Measurements from ENCODE around the gene SMYD3.

- TF ChIP-seq CHD1 (IDR thresholded peaks at IDR 0.05; ENCODE audit: low read depth, low read length) = no peak
- TF ChIP-seq TAF1 (IDR thresholded peaks at IDR 0.05; ENCODE audit: borderline replicate concordance, low read depth, low read length) = no peak
- no peak for TF ChIP-seq FOXM1 (IDR thresholded peaks at IDR 0.05; ENCODE audit: low read depth, low read length)
- no peak for TF ChIP-seq BHLHE40 (IDR thresholded peaks at IDR 0.05; ENCODE audit: borderline replicate concordance in 1 of 2, low read depth in 2 of 2, low read length in 1 of 2)
- TF ChIP-seq, protein P1, sequence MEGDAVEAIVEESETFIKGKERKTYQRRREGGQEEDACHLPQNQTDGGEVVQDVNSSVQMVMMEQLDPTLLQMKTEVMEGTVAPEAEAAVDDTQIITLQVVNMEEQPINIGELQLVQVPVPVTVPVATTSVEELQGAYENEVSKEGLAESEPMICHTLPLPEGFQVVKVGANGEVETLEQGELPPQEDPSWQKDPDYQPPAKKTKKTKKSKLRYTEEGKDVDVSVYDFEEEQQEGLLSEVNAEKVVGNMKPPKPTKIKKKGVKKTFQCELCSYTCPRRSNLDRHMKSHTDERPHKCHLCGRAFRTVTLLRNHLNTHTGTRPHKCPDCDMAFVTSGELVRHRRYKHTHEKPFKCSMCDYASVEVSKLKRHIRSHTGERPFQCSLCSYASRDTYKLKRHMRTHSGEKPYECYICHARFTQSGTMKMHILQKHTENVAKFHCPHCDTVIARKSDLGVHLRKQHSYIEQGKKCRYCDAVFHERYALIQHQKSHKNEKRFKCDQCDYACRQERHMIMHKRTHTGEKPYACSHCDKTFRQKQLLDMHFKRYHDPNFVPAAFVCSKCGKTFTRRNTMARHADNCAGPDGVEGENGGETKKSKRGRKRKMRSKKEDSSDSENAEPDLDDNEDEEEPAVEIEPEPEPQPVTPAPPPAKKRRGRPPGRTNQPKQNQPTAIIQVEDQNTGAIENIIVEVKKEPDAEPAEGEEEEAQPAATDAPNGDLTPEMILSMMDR (IDR thresholded peaks at IDR 0.05 in 2 of 3, conservative IDR thresholded peaks at IDR 0.05 in 1 of 3; ENCODE audit: control insufficient read depth in 2 of 3, extremely low read depth in 1 of 3, insufficient read depth in 1 of 3, low read depth in 3 of 3, low read length in 3 of 3) = no peak
- no peak for TF ChIP-seq FOXK2 (IDR thresholded peaks at IDR 0.05)
- no peak for TF ChIP-seq SPI1 (IDR thresholded peaks at IDR 0.05; ENCODE audit: borderline replicate concordance, insufficient read depth, low read depth, low read length)
- TF ChIP-seq, protein P2, sequence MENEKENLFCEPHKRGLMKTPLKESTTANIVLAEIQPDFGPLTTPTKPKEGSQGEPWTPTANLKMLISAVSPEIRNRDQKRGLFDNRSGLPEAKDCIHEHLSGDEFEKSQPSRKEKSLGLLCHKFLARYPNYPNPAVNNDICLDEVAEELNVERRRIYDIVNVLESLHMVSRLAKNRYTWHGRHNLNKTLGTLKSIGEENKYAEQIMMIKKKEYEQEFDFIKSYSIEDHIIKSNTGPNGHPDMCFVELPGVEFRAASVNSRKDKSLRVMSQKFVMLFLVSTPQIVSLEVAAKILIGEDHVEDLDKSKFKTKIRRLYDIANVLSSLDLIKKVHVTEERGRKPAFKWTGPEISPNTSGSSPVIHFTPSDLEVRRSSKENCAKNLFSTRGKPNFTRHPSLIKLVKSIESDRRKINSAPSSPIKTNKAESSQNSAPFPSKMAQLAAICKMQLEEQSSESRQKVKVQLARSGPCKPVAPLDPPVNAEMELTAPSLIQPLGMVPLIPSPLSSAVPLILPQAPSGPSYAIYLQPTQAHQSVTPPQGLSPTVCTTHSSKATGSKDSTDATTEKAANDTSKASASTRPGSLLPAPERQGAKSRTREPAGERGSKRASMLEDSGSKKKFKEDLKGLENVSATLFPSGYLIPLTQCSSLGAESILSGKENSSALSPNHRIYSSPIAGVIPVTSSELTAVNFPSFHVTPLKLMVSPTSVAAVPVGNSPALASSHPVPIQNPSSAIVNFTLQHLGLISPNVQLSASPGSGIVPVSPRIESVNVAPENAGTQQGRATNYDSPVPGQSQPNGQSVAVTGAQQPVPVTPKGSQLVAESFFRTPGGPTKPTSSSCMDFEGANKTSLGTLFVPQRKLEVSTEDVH (IDR thresholded peaks at IDR 0.05; ENCODE audit: low read depth, partially characterized antibody) = no peak
- no peak for TF ChIP-seq SUZ12 (IDR thresholded peaks at IDR 0.05; ENCODE audit: unreplicated experiment)
- no peak for TF ChIP-seq PAX5 (IDR thresholded peaks at IDR 0.05; ENCODE audit: borderline replicate concordance, low read depth, low read length)
- TF ChIP-seq HDAC2 (IDR thresholded peaks at IDR 0.05) = no peak
- TF ChIP-seq POLR2AphosphoS5 (IDR thresholded peaks at IDR 0.05; ENCODE audit: low read length) = no peak
- TF ChIP-seq TCF12 (IDR thresholded peaks at IDR 0.05; ENCODE audit: low read depth, low read length) = no peak
- no peak for TF ChIP-seq POLR2A (IDR thresholded peaks at IDR 0.05; ENCODE audit: low read depth, low read length)
Measured at GRCh38 chr1:245870698-245871097, 636.4 kb downstream of the SMYD3 start.
